Heart left ventricle (tissue), 16 donors: ENCODE measurements around the gene SIGLEC14. TPM values are rescaled to one million over a fixed set of nuclear protein-coding genes. Genes with fewer than 3 reads are reported as not detected.
A peak's percentile ranks its signal among the peaks of the same experiment; 100 is the strongest.
"Not testable (repeated sequence)": the region's sequence is repeated elsewhere in the genome, so short reads cannot be mapped to it uniquely, and the experiment has no call there.

Source experiments
- ATAC-seq, 4 donors: fragments of 200-7000 bp; cut with Tn5 transposase; one replicate each; pipeline ENCODE4 v1.9.1; 2020 to 2022; ENCODE audit warnings: moderate library complexity in 4 of 4, mild to moderate bottlenecking in 3 of 4, moderate number of reproducible peaks in 1 of 4
- DNase-seq, 5 donors: peaks; one replicate each; pipeline ENCODE4 v3.0.0-alpha.2; 2020
- H3K27ac ChIP-seq, 12 donors: fragments of 200-600 bp; sonication (generic) in 4 of 12; one replicate each; pipeline versions ENCODE4 v1.5.0 to v1.8.0; 2016 to 2022; ENCODE audit warnings: mild to moderate bottlenecking in 2 of 12
- H3K27me3 ChIP-seq, 9 donors: fragments of 200-600 bp; sonication (generic) in 2 of 9; one replicate each; pipeline versions ENCODE4 v1.5.1 to v1.8.0; 2016 to 2022; ENCODE audit warnings: mild to moderate bottlenecking in 3 of 9
- H3K36me3 ChIP-seq, 9 donors: fragments of 200-600 bp; sonication (generic) in 2 of 9; one replicate each; pipeline versions ENCODE4 v1.5.0 to v1.8.0; 2018 to 2022; ENCODE audit warnings: mild to moderate bottlenecking in 2 of 9
- H3K4me1 ChIP-seq, 12 donors: fragments of 200-600 bp; sonication (generic) in 4 of 12; one replicate each; pipeline versions ENCODE4 v1.5.0 to v1.8.0; 2016 to 2022; ENCODE audit warnings: mild to moderate bottlenecking in 3 of 12
- H3K4me3 ChIP-seq, 12 donors: fragments of 200-600 bp; sonication (generic) in 4 of 12; one replicate each; pipeline versions ENCODE4 v1.5.0 to v1.8.0; 2017 to 2022; ENCODE audit warnings: mild to moderate bottlenecking in 9 of 12, moderate library complexity in 4 of 12
- H3K9me3 ChIP-seq, 12 donors: fragments of 200-600 bp; sonication (generic) in 4 of 12; one replicate each; pipeline versions ENCODE4 v1.5.0 to v1.8.0; 2016 to 2022; ENCODE audit warnings: mild to moderate bottlenecking in 1 of 12
- CTCF ChIP-seq, 12 donors: fragments of 200-600 bp; sonication (generic) in 4 of 12; IDR thresholded peaks; one replicate each; pipeline versions ENCODE4 v1.5.0 to v1.8.0; 2018 to 2022; ENCODE audit warnings: antibody characterized with exemption in 12 of 12, mild to moderate bottlenecking in 5 of 12
- POLR2A ChIP-seq, 2 donors: fragments of 450-650 bp; IDR thresholded peaks; one replicate each; pipeline ENCODE4 v1.6.1; 2017; ENCODE audit warnings: antibody characterized with exemption in 2 of 2, mild to moderate bottlenecking in 2 of 2, moderate library complexity in 2 of 2
- WGBS, 4 donors: extraction: QIAGEN DNeasy Blood & Tissue Kit in 2 of 4; methylation state at CpG; one replicate each; pipeline versions ENCODE4 v1.1.5 to v1.1.7; 2013 to 2018; 5-methylcytosine and 5-hydroxymethylcytosine counted together
- intact Hi-C, 10 donors: fragments of 100-400 bp; cut with DNase I; formaldehyde crosslinking; loops; one replicate each; pipeline versions ENCODE4 v1.11.1 to v1.14.2; 2022
- long read RNA-seq, 3 donors: library from polyadenylated mRNA; unstranded; transcript quantifications; one replicate each; pipeline ENCODE4 v2.0.0, GENCODE V29; 2020 to 2021
- polyA plus RNA-seq, 2 donors: library from polyadenylated mRNA; stranded (reverse); fragments of 200-250 nt; gene quantifications; one replicate each; pipeline ENCODE4 v1.2.3, GENCODE V29; 2013
- total RNA-seq, 9 donors: library from RNA; depleted of rRNA in 2 of 9; stranded (reverse); fragments of >200 nt in 2 of 9; fragmentation: NEBNext Ultra II Directional in 3 of 9; extraction: Animal tissue kit (Norgen Biotek cat#: 25700) in 3 of 9; gene quantifications; one replicate each; pipeline versions ENCODE4 v1.1.0 to v1.2.4, GENCODE V29; 2016 to 2023
- donor health status: ischemic (EF 13 %, LVEDD 7.1; RV severe dilation, severe dysfunction).
- donor health status: healthy with polysubstance abuse.
- donor health status: DM: no; HTN: yes; CAD: no.
- donor health status: DM: no; HTN: no; CAD: no.
- donor health status: ischemic (EF 25% LVEDD 6.9; RV normal size, moderate dysfunction).
- donor health status: ischemic (EF 25% LVEDD 5.7; RV mildly dilated, moderate dysfunction).
- donor health status: healthy.
- donor health status: DM: yes; HTN: yes; CAD: no.
- donor health status: ischemic (EF 35%, LVEDD 5.7; RV mildly dilated, moderate dysfunction).
- donor health status: nonischemic (EF 11% LVEDD 7.7; RV severe dilation, severe dysfunction).
- donor health status: DM: yes; HTN: yes; CAD: no.
- donor health status: PGD.
- donor health status: ischemic (EF 29% LVEDD 5.4; RV normal size, mild dysfunction).
- donor health status: nonischemic (EF 23%, LVEDD 6.1; RV moderate dilation, normal function).

Gene SIGLEC14, protein sequence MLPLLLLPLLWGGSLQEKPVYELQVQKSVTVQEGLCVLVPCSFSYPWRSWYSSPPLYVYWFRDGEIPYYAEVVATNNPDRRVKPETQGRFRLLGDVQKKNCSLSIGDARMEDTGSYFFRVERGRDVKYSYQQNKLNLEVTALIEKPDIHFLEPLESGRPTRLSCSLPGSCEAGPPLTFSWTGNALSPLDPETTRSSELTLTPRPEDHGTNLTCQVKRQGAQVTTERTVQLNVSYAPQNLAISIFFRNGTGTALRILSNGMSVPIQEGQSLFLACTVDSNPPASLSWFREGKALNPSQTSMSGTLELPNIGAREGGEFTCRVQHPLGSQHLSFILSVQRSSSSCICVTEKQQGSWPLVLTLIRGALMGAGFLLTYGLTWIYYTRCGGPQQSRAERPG
- total RNA-seq (10 to 100 TPM in 1 of 9 donors, 1 to 10 TPM in 4, under 1 TPM in 2, not detected in 2; 0.20 to 17.9 (median 1.3) TPM), polyA plus RNA-seq (1 to 10 TPM in 1 of 2 donors, under 1 TPM in 1; 0.27 to 1.3 TPM)
- long read RNA-seq, donor 1: 0 reads
- long read RNA-seq, donor 2: 0 reads
- long read RNA-seq, donor 3: 0 reads

- H3K27ac ChIP-seq, DNase-seq, H3K36me3 ChIP-seq, intact Hi-C loops, H3K9me3 ChIP-seq: not testable (repeated sequence)
- peak in 3 of 4 donors; percentile 69 to 80 (median 73) for ATAC-seq
- 20 to 47% (median 42%) methylated on average over 1 to 7 of the region's 10 CpGs for WGBS, 4 donors
- H3K4me3 ChIP-seq: peak within 1 kb of the TSS in 1 of 12 donors; percentile 35
- peaks cover 0 to 17% (median 0%) of the 10 kb centered on the region in 12 donors for H3K4me1 ChIP-seq
- peaks cover 0 to 25% (median 0%) of the 10 kb centered on the region in 9 donors for H3K27me3 ChIP-seq
These were observed at the start of gene SIGLEC14 for GRCh38 chr19:51646730-51647129. Gene SIGLEC14 (minus strand): TSS chr19:51646825. CDS start chr19:51646759, 66 bp downstream.

DNA sequence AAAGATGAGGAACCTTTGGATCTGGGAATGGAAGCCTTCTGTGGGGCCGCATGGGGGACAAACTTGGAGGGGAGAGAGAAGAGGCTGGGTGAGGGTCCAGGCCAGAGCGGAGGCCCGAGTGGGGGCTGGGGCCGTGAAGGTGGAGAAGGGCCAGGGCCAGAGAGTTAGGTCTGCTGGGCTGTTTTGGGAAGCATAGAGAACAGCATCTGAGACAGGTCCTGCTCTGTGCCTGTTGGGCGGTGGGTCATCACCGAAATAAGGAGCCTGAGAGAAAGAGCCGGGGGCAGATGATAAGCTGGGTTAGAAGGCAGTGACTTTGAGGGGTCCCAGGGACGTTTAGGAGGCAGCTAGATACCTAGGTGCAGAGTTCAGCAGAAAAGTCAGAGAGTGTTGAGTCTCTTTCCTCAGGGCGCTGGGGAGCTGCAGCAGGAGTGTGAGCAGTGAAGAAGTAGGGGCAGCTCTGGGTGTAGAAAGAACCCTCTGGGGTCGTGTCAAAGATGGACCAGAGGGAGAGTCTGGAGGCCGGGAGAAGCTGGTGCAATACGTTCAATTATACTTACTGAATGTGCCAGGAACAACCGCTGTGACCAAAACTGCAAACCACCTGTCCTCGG, 49.2 kb upstream of the SIGLEC14 start:
- no peak for DNase-seq
- Histone ChIP-seq H3K4me1 (peaks cover 0 to 28% (median 18%) of the 10 kb centered on the region in 12 donors), H3K4me3 (no peak overlapping the region), H3K36me3 (peaks cover 0 to 78% (median 54%) of the 10 kb centered on the region in 9 donors), H3K27me3 (no peaks in the 10 kb centered on the region), H3K9me3 (no peaks in the 10 kb centered on the region), H3K27ac (peak overlapping the region in 1 of 12 donors; percentile 25)
- TF ChIP-seq CTCF (IDR thresholded peaks at IDR 0.05): no peak
- no peak for TF ChIP-seq POLR2A (IDR thresholded peaks at IDR 0.05)
- intact Hi-C loops: no loop called here
- WGBS, 4 donors: 86 to 90% (median 89%) methylated on average over 14 of the region's 14 CpGs
- no peak for ATAC-seq

DNA sequence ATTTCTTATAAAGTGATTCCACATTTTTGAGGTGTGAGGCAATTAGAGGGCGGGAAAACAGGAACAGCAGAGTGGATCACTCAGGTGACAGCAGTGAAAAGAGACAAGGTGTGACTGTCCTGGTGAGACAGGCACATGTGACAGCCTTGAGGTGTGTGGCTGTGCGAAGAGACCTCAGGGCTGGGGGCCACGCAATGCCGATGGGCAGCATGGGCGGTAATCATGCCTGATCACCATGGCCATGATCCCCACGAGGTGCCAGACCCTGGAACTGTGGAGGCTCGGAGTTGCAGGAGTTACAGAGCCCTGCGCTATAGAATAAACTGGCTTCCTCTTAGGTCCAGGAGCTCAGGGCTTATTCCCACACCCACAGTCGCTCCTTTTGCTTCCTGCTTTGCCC, 48.5 kb upstream of the SIGLEC14 start:
- Histone ChIP-seq H3K27ac (peak overlapping the region in 1 of 12 donors; percentile 25), H3K4me3 (no peak overlapping the region), H3K36me3 (peaks cover 0 to 73% (median 54%) of the 10 kb centered on the region in 9 donors), H3K9me3 (no peaks in the 10 kb centered on the region), H3K27me3 (no peaks in the 10 kb centered on the region), H3K4me1 (peaks cover 0 to 29% (median 20%) of the 10 kb centered on the region in 12 donors)
- TF ChIP-seq CTCF (IDR thresholded peaks at IDR 0.05): no peak
- DNase-seq: no peak
- intact Hi-C loops: no loop called here
- WGBS, 4 donors: 87 to 90% (median 89%) methylated on average over 9 of the region's 9 CpGs
- ATAC-seq: no peak

DNA sequence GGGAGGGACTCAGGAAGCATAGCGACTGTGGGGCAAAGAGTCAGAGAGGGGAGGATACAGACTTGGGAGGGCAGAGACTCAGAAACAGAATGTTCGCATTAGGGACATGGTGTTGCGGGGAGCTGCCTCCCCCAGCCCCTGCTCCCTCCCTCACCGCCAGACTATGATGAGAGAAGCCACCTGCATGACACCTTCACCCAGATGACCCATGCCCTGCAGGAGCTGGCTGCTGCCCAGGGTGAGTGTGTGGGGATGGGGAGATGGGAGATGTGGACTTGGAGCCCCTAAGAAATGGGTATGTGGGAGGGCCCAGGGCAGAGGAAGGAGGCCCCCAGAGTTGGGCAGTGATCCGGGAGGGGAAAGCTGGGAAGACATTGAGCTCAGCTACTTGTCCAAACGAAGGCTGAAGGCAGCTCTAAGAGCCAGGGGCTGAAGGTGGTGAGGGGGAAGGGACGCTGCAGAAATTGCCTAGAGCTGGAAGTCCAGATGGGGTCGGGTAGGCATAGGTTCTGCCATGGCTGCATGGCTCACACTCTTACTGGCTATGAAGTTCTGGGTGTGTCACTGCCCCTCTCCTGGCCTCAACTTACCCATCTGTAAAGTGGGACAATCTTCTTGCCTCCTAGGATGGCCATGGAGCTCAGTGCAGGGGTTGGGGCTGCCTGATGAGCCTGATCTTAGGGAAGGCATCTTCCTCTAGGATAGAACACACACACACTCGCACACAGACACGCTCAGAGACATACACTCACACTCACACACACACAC, 47.9 kb upstream of the SIGLEC14 start:
- Histone ChIP-seq H3K27me3 (no peaks in the 10 kb centered on the region), H3K4me1 (peaks cover 0 to 29% (median 20%) of the 10 kb centered on the region in 12 donors), H3K27ac (peak overlapping the region in 1 of 12 donors; percentile 100), H3K36me3 (peaks cover 0 to 68% (median 54%) of the 10 kb centered on the region in 9 donors), H3K4me3 (no peak overlapping the region), H3K9me3 (no peaks in the 10 kb centered on the region)
- ATAC-seq: no peak
- 75 to 82% (median 80%) methylated on average over 10 of the region's 10 CpGs for WGBS, 4 donors
- intact Hi-C loops: no loop called here
- TF ChIP-seq POLR2A (IDR thresholded peaks at IDR 0.05): no peak
- no peak for DNase-seq
